Lung (tissue), 12 donors: ENCODE results near the gene ITGA8. TPM values are rescaled to one million over a fixed set of nuclear protein-coding genes. Genes with fewer than 3 reads are reported as not detected.

Experiments used
- ATAC-seq: fragments of 200-7000 bp; cut with Tn5 transposase; one replicate; pipeline ENCODE4 v1.9.1; 2020; ENCODE audit warnings: moderate number of reproducible peaks; ENCODE audit not compliant: insufficient read depth, low FRiP score
- DNase-seq, 3 donors: peaks; one replicate each; pipeline ENCODE4 v3.0.0-alpha.2; 2013 to 2017
- H3K27ac ChIP-seq, 2 donors: one replicate each; pipeline ENCODE4 v1.5.1; 2013; ENCODE audit warnings: mild to moderate bottlenecking in 2 of 2, moderate library complexity in 2 of 2, control low read depth in 1 of 2, inconsistent platforms in 1 of 2, low read depth in 1 of 2, low read length in 1 of 2
- H3K27me3 ChIP-seq, 3 donors: one replicate each; pipeline ENCODE4 v1.5.1; 2013; ENCODE audit warnings: low read length in 2 of 3; ENCODE audit not compliant: control insufficient read depth in 3 of 3, insufficient read depth in 3 of 3
- H3K36me3 ChIP-seq, 4 donors: one replicate each; pipeline ENCODE4 v1.5.1; 2013; ENCODE audit warnings: low read length in 4 of 4, mild to moderate bottlenecking in 1 of 4, moderate library complexity in 1 of 4; ENCODE audit not compliant: control insufficient read depth in 4 of 4, insufficient read depth in 4 of 4
- H3K4me1 ChIP-seq, 5 donors: one replicate each; pipeline ENCODE4 v1.5.1; 2013; ENCODE audit warnings: low read length in 5 of 5, mild to moderate bottlenecking in 2 of 5, moderate library complexity in 1 of 5; ENCODE audit not compliant: control insufficient read depth in 5 of 5, insufficient read depth in 5 of 5
- H3K4me3 ChIP-seq: one replicate; pipeline ENCODE4 v1.5.1; 2013; ENCODE audit warnings: mild to moderate bottlenecking, control low read depth, moderate library complexity
- H3K9ac ChIP-seq, 2 donors: one replicate each; pipeline ENCODE4 v1.5.1; 2013; ENCODE audit warnings: low read length in 2 of 2, control low read depth in 1 of 2; ENCODE audit not compliant: insufficient read depth in 1 of 2
- H3K9me3 ChIP-seq, 4 donors: one replicate each; pipeline ENCODE4 v1.5.1; 2013; ENCODE audit warnings: low read length in 3 of 4, mild to moderate bottlenecking in 1 of 4, moderate library complexity in 1 of 4; ENCODE audit not compliant: control insufficient read depth in 4 of 4, insufficient read depth in 3 of 4
- WGBS, 2 donors: extraction: QIAGEN DNeasy Blood & Tissue Kit; methylation state at CpG; one replicate each; pipeline ENCODE4 v1.1.7; 2013; 5-methylcytosine and 5-hydroxymethylcytosine counted together
- polyA plus RNA-seq, 2 donors: library from polyadenylated mRNA; stranded (reverse); fragments of 200-250 nt; gene quantifications; one replicate each; pipeline ENCODE4 v1.2.1, GENCODE V29; 2013
- total RNA-seq, 2 donors: library from RNA; depleted of rRNA in 1 of 2; stranded (reverse); fragments of >200 nt in 1 of 2; gene quantifications; one replicate each; pipeline ENCODE4 v1.2.1, GENCODE V29; 2014 to 2021
- TF ChIP-seq, protein P1 (sequence below): IDR thresholded peaks from 2 replicates; pipeline ENCODE4 v1.5.1; 2012; ENCODE audit warnings: mild to moderate bottlenecking; ENCODE audit errors: control extremely low read depth, extremely low read depth
- donor health status: control.
- donor health status: control.
- donor health status: Bipolar disorder and iron deficiency.
- donor health status: healthy.
- donor health status: DM: yes; HTN: yes; CAD: no.

Gene ITGA8
- total and polyA plus RNA-seq, 4 donors = 3.9 to 124 (median 13.6) TPM

DNA sequence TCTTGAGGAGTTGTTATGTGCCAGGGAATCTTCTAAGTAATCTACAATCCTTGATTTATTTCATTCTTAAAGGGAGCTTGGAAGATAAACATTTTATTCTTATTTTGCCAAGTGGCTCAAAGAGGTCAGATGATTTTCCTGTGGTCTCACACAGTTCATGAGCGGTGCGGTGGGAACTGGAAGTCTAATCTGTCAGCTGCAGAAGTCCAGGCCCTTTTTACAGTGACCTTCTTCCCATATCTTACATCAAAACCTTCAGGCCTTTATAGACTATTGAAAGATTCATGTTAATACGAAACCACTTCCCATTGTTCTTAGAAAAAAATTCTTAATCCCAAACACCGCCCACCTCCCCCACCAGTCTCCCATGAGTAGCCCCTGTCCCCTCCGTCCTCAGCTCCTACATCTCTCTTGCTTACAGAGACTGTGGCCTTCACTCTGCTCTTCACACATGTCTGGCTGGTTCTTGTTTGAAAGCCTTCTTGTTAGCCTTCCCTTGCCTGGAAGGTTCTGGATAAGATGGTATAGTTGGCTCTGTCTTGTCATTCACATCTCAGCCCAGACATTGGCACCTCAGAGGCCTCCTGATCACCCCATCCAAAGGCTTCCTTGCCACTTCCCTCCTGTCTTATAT, 61.5 kb downstream of the ITGA8 start:
- peak in 1 of 3 donors; percentile 52 for DNase-seq
- H3K9me3 ChIP-seq = peaks cover 0 to 2% (median 0%) of the 10 kb centered on the region in 4 donors
- peaks cover 0 to 9% (median 1%) of the 10 kb centered on the region in 5 donors for H3K4me1 ChIP-seq
- peaks cover 0 to 27% (median 10%) of the 10 kb centered on the region in 4 donors for H3K36me3 ChIP-seq
- no peak overlapping the region for H3K9ac ChIP-seq
- no peak overlapping the region for H3K27ac ChIP-seq
- TF ChIP-seq, protein P1, sequence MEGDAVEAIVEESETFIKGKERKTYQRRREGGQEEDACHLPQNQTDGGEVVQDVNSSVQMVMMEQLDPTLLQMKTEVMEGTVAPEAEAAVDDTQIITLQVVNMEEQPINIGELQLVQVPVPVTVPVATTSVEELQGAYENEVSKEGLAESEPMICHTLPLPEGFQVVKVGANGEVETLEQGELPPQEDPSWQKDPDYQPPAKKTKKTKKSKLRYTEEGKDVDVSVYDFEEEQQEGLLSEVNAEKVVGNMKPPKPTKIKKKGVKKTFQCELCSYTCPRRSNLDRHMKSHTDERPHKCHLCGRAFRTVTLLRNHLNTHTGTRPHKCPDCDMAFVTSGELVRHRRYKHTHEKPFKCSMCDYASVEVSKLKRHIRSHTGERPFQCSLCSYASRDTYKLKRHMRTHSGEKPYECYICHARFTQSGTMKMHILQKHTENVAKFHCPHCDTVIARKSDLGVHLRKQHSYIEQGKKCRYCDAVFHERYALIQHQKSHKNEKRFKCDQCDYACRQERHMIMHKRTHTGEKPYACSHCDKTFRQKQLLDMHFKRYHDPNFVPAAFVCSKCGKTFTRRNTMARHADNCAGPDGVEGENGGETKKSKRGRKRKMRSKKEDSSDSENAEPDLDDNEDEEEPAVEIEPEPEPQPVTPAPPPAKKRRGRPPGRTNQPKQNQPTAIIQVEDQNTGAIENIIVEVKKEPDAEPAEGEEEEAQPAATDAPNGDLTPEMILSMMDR = no peak
- no peak for ATAC-seq
- no peak overlapping the region for H3K4me3 ChIP-seq
- H3K27me3 ChIP-seq = no peaks in the 10 kb centered on the region
- 49 to 59% methylated on average over 5 of the region's 5 CpGs for WGBS, 2 donors

DNA sequence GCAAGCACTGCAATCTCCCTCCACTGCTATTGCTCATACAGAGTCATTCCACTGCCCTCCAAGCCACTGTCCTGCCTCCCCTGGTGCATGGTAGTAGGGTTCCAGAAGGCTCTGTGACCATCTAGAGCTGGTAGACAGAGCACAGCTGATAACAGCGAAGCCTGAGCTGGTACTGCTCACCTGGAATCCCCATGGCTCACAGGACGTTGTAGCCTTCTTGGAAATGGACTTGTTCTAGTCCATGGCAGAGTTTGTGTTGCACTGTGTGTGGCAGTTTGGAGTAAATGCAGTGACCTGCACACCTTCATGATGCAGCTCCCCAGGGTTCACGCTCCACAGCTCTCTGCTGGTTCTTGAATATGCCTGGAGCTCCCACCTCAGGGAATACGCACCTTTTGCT, 67.0 kb downstream of the ITGA8 start:
- TF ChIP-seq, protein P1 = no peak
- no peaks in the 10 kb centered on the region for H3K27me3 ChIP-seq
- no peak overlapping the region for H3K4me3 ChIP-seq
- no peak overlapping the region for H3K9ac ChIP-seq
- peak overlapping the region in 1 of 2 donors; percentile 53 for H3K27ac ChIP-seq
- H3K4me1 ChIP-seq = peaks cover 0 to 27% (median 5%) of the 10 kb centered on the region in 5 donors
- H3K36me3 ChIP-seq = peaks cover 0 to 21% (median 9%) of the 10 kb centered on the region in 4 donors
- DNase-seq (no peak), ATAC-seq (no peak)
- H3K9me3 ChIP-seq = peaks cover 0 to 4% (median 0%) of the 10 kb centered on the region in 4 donors
- WGBS, 2 donors = 95% methylated on average over 4 of the region's 4 CpGs

DNA sequence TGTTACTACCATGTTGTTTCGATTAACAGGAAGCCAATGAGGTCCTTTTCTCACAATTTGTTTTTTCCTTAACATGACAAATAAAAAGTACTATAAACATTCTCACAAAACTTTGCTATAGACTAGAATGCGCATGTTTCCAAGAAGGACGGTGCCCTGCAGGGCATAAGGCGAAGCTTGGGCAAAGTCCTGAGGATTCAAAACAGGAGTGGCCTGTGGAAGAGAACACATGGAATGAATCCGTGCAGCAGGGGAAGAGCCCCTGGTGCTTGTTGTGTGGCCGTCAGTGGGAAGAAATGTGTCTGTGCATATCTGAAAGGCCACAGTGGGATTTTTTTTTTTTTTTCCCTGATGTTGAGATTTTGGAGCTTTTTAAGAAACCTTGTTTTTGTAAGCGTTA, 67.6 kb downstream of the ITGA8 start:
- H3K27ac ChIP-seq = no peak overlapping the region
- H3K9ac ChIP-seq = no peak overlapping the region
- peaks cover 0 to 4% (median 0%) of the 10 kb centered on the region in 4 donors for H3K9me3 ChIP-seq
- ATAC-seq (no peak), DNase-seq (no peak)
- no peaks in the 10 kb centered on the region for H3K27me3 ChIP-seq
- TF ChIP-seq, protein P1 = no peak
- H3K4me1 ChIP-seq = peaks cover 0 to 26% (median 5%) of the 10 kb centered on the region in 5 donors
- H3K36me3 ChIP-seq = peaks cover 0 to 21% (median 9%) of the 10 kb centered on the region in 4 donors
- no peak overlapping the region for H3K4me3 ChIP-seq
- WGBS, 2 donors = 74 to 77% methylated on average over 7 of the region's 7 CpGs

DNA sequence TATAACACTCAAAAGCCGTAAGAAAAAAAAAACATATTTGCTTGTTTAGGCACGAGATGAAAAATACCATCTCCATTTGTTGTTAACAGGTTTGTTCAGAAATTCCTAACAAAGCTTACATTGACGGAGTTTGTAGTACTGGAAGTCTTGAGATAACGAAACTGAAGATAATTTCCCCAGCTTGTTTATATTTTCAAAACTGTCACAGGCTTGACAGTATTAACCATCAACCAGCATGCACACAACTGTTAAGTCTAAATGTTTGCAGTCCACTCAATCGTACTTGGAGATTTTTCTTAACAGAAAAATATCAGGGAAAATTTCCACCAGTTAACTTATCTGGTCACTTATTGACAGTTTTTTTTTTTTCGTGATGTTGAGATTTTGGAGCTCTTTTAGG, 68.5 kb downstream of the ITGA8 start:
- peak overlapping the region in 1 of 2 donors; percentile 17 for H3K9ac ChIP-seq
- peaks cover 0 to 4% (median 0%) of the 10 kb centered on the region in 4 donors for H3K9me3 ChIP-seq
- DNase-seq = peak in 2 of 3 donors; percentile 65 to 68
- no peak overlapping the region for H3K4me3 ChIP-seq
- WGBS, 2 donors = 34 to 57% methylated on average over 6 of the region's 6 CpGs
- TF ChIP-seq, protein P1 = no peak
- H3K4me1 ChIP-seq = peaks cover 0 to 26% (median 5%) of the 10 kb centered on the region in 5 donors
- H3K36me3 ChIP-seq = peaks cover 0 to 20% (median 9%) of the 10 kb centered on the region in 4 donors
- H3K27me3 ChIP-seq = no peaks in the 10 kb centered on the region
- ATAC-seq = no peak
- H3K27ac ChIP-seq = no peak overlapping the region
